Astrocyte of the cerebellum (primary cell): Measurements from ENCODE around the gene KANSL1L.
"Not testable (repeated sequence)": the region's sequence is repeated elsewhere in the genome, so short reads cannot be mapped to it uniquely, and the experiment has no call there.

ENCODE experiments used
- DNase-seq: peaks from one replicate; pipeline ENCODE4 v3.0.0-alpha.2; 2011; ENCODE audit warnings: low read depth
- H3K4me3 ChIP-seq: 2 replicates; pipeline ENCODE4 v1.5.1; 2011; ENCODE audit warnings: mild to moderate bottlenecking, low read depth, low read length, moderate library complexity
- CTCF ChIP-seq: IDR thresholded peaks from 2 replicates; pipeline ENCODE4 v1.5.1; 2012; ENCODE audit warnings: low read length, low read depth, moderate library complexity, mild to moderate bottlenecking; ENCODE audit errors: missing control alignments
- in situ Hi-C: cut with HindIII; loops from 2 replicates; pipeline ENCODE4 v1.10.0; 2017; ENCODE audit warnings: low sequenced_read_pairs

Gene KANSL1L

GRCh38 chr2:210190345-210190744 is 19.1 kb upstream of the KANSL1L start:
- in situ Hi-C loops = loop anchor here (25.0 kb wide), 1 partner anchor 228 kb away; no protein-coding TSS in a partner anchor
- DNase-seq = no peak
- TF ChIP-seq CTCF = no peak
- no peak overlapping the region for H3K4me3 ChIP-seq

- DNase-seq = no peak
- in situ Hi-C loops = loop anchor here (25.0 kb wide), 1 partner anchor 227 kb away; no protein-coding TSS in a partner anchor
- no peak overlapping the region for H3K4me3 ChIP-seq
- TF ChIP-seq CTCF = no peak
Measured at GRCh38 chr2:210189452-210190138, 18.4 kb upstream of the KANSL1L start.

GRCh38 chr2:210188755-210189154 is 17.5 kb upstream of the KANSL1L start:
- no peak for DNase-seq
- no peak for TF ChIP-seq CTCF
- in situ Hi-C loops = loop anchor here (25.0 kb wide), 1 partner anchor 226 kb away; no protein-coding TSS in a partner anchor
- H3K4me3 ChIP-seq = no peak overlapping the region

- no peak for DNase-seq
- TF ChIP-seq CTCF = no peak
- in situ Hi-C loops = loop anchor here (25.0 kb wide), 1 partner anchor 226 kb away; no protein-coding TSS in a partner anchor
- no peak overlapping the region for H3K4me3 ChIP-seq
Measured at GRCh38 chr2:210188190-210188589, 17.0 kb upstream of the KANSL1L start.

- in situ Hi-C loops = loop anchor here (25.0 kb wide), 1 partner anchor 222 kb away; no protein-coding TSS in a partner anchor
- not testable (repeated sequence) for DNase-seq, H3K4me3 ChIP-seq
Measured at GRCh38 chr2:210183936-210184335, 12.7 kb upstream of the KANSL1L start.

- not testable (repeated sequence) for DNase-seq, H3K4me3 ChIP-seq
- in situ Hi-C loops = loop anchor here (25.0 kb wide), 1 partner anchor 219 kb away; no protein-coding TSS in a partner anchor
Measured at GRCh38 chr2:210181606-210182088, 10.4 kb upstream of the KANSL1L start.

GRCh38 chr2:210181033-210181605 is 9.9 kb upstream of the KANSL1L start:
- not testable (repeated sequence) for H3K4me3 ChIP-seq, DNase-seq
- in situ Hi-C loops = loop anchor here (25.0 kb wide), 1 partner anchor 219 kb away; no protein-coding TSS in a partner anchor

- H3K4me3 ChIP-seq = no peak overlapping the region
- no peak for TF ChIP-seq CTCF
- DNase-seq = no peak
- in situ Hi-C loops = loop anchor here (25.0 kb wide), 1 partner anchor 218 kb away; no protein-coding TSS in a partner anchor
Measured at GRCh38 chr2:210180477-210180876, 9.3 kb upstream of the KANSL1L start.
